B cell (primary cell): ENCODE results near the gene LUC7L.

Experiments used
- CTCF ChIP-seq: fragments of 200-600 bp; IDR thresholded peaks from one replicate; pipeline ENCODE4 v1.8.0; 2022; ENCODE audit warnings: antibody characterized with exemption, mild to moderate bottlenecking
- EZH2 ChIP-seq: IDR thresholded peaks from 2 replicates; pipeline ENCODE4 v1.6.1; 2012; ENCODE audit warnings: borderline replicate concordance, low read depth, mild to moderate bottlenecking, moderate library complexity, low read length; ENCODE audit not compliant: insufficient read depth, poor library complexity, severe bottlenecking

- TF ChIP-seq CTCF: no peak
- TF ChIP-seq EZH2: no peak
Observed at GRCh38 chr16:255183-255582, 25.9 kb upstream of the LUC7L start.
